WI38 (cell line): ENCODE results near the gene TBX4.

Experiments used
- H3K4me3 ChIP-seq: 2 replicates; pipeline ENCODE4 v1.5.1; 2011; ENCODE audit warnings: low read depth, mild to moderate bottlenecking, control low read depth, low read length
- CTCF ChIP-seq: IDR thresholded peaks from 2 replicates; pipeline ENCODE4 v1.5.1; 2012; ENCODE audit warnings: low read depth, mild to moderate bottlenecking, control low read depth, low read length

Gene TBX4

GRCh38 chr17:61411261-61412142 is 40.7 kb upstream of the TBX4 start:
- H3K4me3 ChIP-seq = peak overlapping the region; percentile 64
- TF ChIP-seq CTCF = no peak

- H3K4me3 ChIP-seq = peak overlapping the region; percentile 64
- peak; percentile 93 for TF ChIP-seq CTCF
Observed at GRCh38 chr17:61412143-61412859, 39.9 kb upstream of the TBX4 start.

GRCh38 chr17:61412860-61413660 is 39.2 kb upstream of the TBX4 start:
- peak overlapping the region; percentile 64 for H3K4me3 ChIP-seq
- no peak for TF ChIP-seq CTCF

- no peak for TF ChIP-seq CTCF
- peak overlapping the region; percentile 64 for H3K4me3 ChIP-seq
Observed at GRCh38 chr17:61413661-61414126, 38.5 kb upstream of the TBX4 start.

GRCh38 chr17:61414141-61414935 is 37.9 kb upstream of the TBX4 start:
- H3K4me3 ChIP-seq = no peak overlapping the region
- no peak for TF ChIP-seq CTCF

- H3K4me3 ChIP-seq = no peak overlapping the region
- TF ChIP-seq CTCF = no peak
Observed at GRCh38 chr17:61414936-61415251, 37.3 kb upstream of the TBX4 start.
